GM19043 (cell line): ENCODE results near the gene LMAN2L.

Experiments
- ATAC-seq: cut with Tn5 transposase; IDR thresholded peaks from one replicate; pipeline ENCODE4 v1.9.1; 2021; ENCODE audit warnings: low read depth; ENCODE audit not compliant: unreplicated experiment

The LMAN2L gene

GRCh38 chr2:96716388-96716787 lies 23.5 kb downstream of the LMAN2L start:
- no peak for ATAC-seq

- ATAC-seq, result no peak
Measured at GRCh38 chr2:96715658-96716057, 24.2 kb downstream of the LMAN2L start.

GRCh38 chr2:96710985-96711384 lies 28.9 kb downstream of the LMAN2L start:
- ATAC-seq, result no peak

GRCh38 chr2:96703021-96703751 lies 36.7 kb downstream of the LMAN2L start:
- ATAC-seq, result no peak

- ATAC-seq, result no peak
Measured at GRCh38 chr2:96702098-96702785, 37.6 kb downstream of the LMAN2L start.

GRCh38 chr2:96701636-96702035 lies 38.2 kb downstream of the LMAN2L start:
- ATAC-seq, result no peak

- ATAC-seq, result no peak
Measured at GRCh38 chr2:96700086-96700485, 39.8 kb downstream of the LMAN2L start.

GRCh38 chr2:96699621-96700020 lies 40.2 kb downstream of the LMAN2L start:
- no peak for ATAC-seq

- no peak for ATAC-seq
Measured at GRCh38 chr2:96699021-96699420, 40.8 kb downstream of the LMAN2L start.

- no peak for ATAC-seq
Measured at GRCh38 chr2:96698221-96698861, 41.5 kb downstream of the LMAN2L start.

GRCh38 chr2:96697476-96697875 lies 42.4 kb downstream of the LMAN2L start:
- ATAC-seq, result no peak

- ATAC-seq, result no peak
Measured at GRCh38 chr2:96695602-96696001, 44.3 kb downstream of the LMAN2L start.

- no peak for ATAC-seq
Measured at GRCh38 chr2:96694816-96695455, 44.9 kb downstream of the LMAN2L start.

- no peak for ATAC-seq
Measured at GRCh38 chr2:96694279-96694678, 45.6 kb downstream of the LMAN2L start.

- ATAC-seq, result no peak
Measured at GRCh38 chr2:96693286-96694200, 46.3 kb downstream of the LMAN2L start.

GRCh38 chr2:96692094-96692971 lies 47.5 kb downstream of the LMAN2L start:
- ATAC-seq, result no peak

GRCh38 chr2:96691022-96691612 lies 48.7 kb downstream of the LMAN2L start:
- ATAC-seq, result no peak

GRCh38 chr2:96690306-96691021 lies 49.4 kb downstream of the LMAN2L start:
- ATAC-seq, result no peak
